HG03103 (cell line): ENCODE measurements around the gene EPHA6.
"Not testable (repeated sequence)": the region's sequence is repeated elsewhere in the genome, so short reads cannot be mapped to it uniquely, and the experiment has no call there.

ENCODE experiments used
- ATAC-seq: cut with Tn5 transposase; IDR thresholded peaks from one replicate; pipeline ENCODE4 v1.9.1; 2021; ENCODE audit warnings: low read depth; ENCODE audit not compliant: unreplicated experiment

The EPHA6 gene

GRCh38 chr3:97391167-97391566, 576.8 kb downstream of the EPHA6 start:
- no peak for ATAC-seq

GRCh38 chr3:97409612-97410011, 595.2 kb downstream of the EPHA6 start:
- no peak for ATAC-seq

- ATAC-seq: no peak
These were observed 607.2 kb downstream of the EPHA6 start for GRCh38 chr3:97421565-97421964.

- no peak for ATAC-seq
These were observed 610.6 kb downstream of the EPHA6 start for GRCh38 chr3:97425002-97425401.

GRCh38 chr3:97430601-97431000, 616.2 kb downstream of the EPHA6 start:
- ATAC-seq: no peak

- ATAC-seq: no peak
These were observed 618.5 kb downstream of the EPHA6 start for GRCh38 chr3:97432914-97433313.

- no peak for ATAC-seq
These were observed 623.7 kb downstream of the EPHA6 start for GRCh38 chr3:97438131-97438530.

- ATAC-seq: no peak
These were observed 625.0 kb downstream of the EPHA6 start for GRCh38 chr3:97439373-97439772.

GRCh38 chr3:97464035-97464434, 649.6 kb downstream of the EPHA6 start:
- no peak for ATAC-seq

GRCh38 chr3:97470481-97470880, 656.1 kb downstream of the EPHA6 start:
- no peak for ATAC-seq

- no peak for ATAC-seq
These were observed 665.3 kb downstream of the EPHA6 start for GRCh38 chr3:97479740-97480139.

- ATAC-seq: not testable (repeated sequence)
These were observed 666.4 kb downstream of the EPHA6 start for GRCh38 chr3:97480696-97481289.

GRCh38 chr3:97481416-97481815, 667.0 kb downstream of the EPHA6 start:
- no peak for ATAC-seq

- ATAC-seq: no peak
These were observed 670.8 kb downstream of the EPHA6 start for GRCh38 chr3:97485206-97485605.

- no peak for ATAC-seq
These were observed 673.2 kb downstream of the EPHA6 start for GRCh38 chr3:97487587-97487986.

GRCh38 chr3:97488741-97489140, 674.3 kb downstream of the EPHA6 start:
- ATAC-seq: no peak

GRCh38 chr3:97495896-97496295, 681.5 kb downstream of the EPHA6 start:
- ATAC-seq: no peak

GRCh38 chr3:97497138-97497537, 682.7 kb downstream of the EPHA6 start:
- ATAC-seq: no peak

GRCh38 chr3:97504463-97504862, 690.1 kb downstream of the EPHA6 start:
- no peak for ATAC-seq

GRCh38 chr3:97510795-97511194, 696.4 kb downstream of the EPHA6 start:
- ATAC-seq: no peak

GRCh38 chr3:97515076-97515475, 700.7 kb downstream of the EPHA6 start:
- ATAC-seq: no peak

GRCh38 chr3:97530691-97531090, 716.3 kb downstream of the EPHA6 start:
- ATAC-seq: no peak

- not testable (repeated sequence) for ATAC-seq
These were observed 733.2 kb downstream of the EPHA6 start for GRCh38 chr3:97547573-97547972.
